Stimulated activated CD4-positive, alpha-beta T cell treated with anti-CD3 and anti-CD28 coated beads, Interleukin-1b, Interleukin-23, amount 100 ng/mL, for 48 hours (primary cell): ENCODE results near the gene ADIRF.
"Not testable (repeated sequence)": the region's sequence is repeated elsewhere in the genome, so short reads cannot be mapped to it uniquely, and the experiment has no call there.

Experiments
- DNase-seq: peaks from one replicate; pipeline ENCODE4 v3.0.0-alpha.2; 2020

ADIRF gene

DNA sequence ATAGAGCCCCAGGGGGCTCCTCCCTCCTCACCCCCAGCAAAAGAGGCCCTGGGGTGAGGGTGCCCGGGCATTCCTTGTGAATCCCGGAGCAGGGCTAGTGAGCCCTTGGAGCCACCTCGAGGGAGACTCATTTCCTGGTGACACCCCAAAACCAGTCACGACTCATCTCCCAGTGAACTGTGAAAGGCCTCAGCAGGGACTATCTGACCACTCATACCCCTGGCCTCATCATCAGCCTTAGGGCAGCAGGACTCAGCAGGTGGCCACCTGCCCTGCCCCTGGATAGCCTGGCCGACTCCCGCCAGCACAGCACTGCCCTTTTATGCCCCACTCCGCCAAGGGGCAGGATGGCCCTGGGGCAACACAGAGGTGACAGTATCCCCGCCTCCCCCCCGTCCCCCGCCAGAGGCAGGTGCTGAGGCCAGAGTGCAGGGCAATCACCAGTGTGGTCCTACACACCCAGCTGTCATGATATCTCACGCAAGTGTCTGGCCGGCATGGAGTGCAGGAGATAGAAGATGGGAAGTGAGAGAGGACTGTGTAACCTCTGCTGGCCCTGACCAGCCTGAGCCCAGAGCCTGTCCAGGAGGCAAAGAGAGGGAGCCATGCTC is 6.7 kb upstream of the ADIRF start:
- DNase-seq: no peak

DNA sequence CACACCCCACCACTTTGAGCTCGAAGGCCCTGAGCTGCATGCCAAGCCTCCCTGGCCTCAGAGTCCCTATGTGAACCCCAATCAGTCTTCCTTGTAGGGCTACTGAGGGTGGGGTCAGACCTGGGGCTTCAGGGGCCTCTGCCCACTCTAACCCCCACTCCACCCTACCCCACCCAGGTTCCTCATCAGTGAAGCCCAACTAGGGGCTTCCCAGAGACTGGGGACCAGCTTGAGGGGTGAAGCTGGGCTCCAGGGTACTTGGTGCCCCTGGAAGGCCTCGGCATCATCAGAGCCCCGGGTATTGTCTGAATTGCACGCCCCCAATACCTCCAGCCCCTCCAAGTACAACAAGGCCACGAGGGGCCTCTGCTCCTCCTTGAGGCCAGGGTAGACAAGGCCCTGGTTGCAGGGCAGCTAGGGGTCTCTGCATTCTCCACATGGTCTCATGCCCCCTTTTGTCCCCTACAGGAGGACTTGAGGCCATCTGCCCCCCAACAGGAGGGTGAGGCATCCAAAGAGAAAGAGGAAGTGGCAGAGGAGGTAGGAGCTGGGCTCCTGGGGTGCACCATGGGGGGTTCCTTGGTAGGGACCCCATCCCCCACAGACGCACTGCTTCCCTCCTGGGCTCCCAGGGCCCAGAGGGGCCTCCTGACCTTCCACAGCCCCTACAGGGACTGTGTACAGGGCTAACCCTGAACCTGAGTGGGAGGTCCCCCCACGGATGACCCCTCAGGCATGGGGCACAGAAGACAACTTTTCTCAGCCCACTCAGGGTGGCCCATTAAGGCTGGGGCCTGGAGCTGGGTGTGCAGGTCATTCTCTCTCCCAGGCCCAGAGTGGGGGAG is 5.9 kb upstream of the ADIRF start:
- no peak for DNase-seq

DNA sequence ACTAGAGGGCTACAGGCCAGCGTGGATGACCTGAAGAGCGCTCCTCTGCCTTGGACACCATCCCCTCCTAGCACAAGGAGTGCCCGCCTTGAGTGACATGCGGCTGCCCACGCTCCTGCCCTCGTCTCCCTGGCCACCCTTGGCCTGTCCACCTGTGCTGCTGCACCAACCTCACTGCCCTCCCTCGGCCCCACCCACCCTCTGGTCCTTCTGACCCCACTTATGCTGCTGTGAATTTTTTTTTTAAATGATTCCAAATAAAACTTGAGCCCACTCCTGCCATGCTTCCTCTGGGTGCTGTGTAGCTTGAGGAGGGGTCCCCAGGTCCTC is 5.3 kb upstream of the ADIRF start:
- no peak for DNase-seq

DNA sequence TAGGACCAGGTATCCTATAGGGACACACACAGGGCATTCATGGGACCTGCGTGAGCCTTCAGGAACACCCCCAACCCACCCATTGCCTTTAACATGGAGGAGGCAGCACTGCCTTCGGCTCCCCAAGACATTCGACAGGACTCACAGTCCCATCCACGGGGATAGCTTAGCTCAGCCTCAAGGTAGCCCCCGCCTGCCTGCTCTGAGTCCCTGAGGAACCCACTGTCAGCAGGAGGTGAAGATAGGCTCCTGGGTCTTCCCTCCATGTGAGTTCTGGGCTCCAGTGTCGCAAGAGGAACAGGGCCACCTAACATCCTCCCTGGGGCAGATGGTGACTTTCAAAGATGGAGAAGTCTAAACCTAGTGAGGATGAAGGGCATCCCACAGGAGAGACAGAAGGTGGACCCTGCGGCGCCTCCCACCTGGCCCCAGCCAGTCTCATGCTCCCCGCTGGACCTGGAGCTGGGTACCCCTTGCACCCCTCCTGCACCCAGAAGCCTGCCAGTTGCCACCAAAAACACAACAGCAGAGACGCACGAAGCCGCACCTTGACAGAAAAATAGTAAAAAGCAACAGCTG is 4.9 kb upstream of the ADIRF start:
- DNase-seq: no peak

DNA sequence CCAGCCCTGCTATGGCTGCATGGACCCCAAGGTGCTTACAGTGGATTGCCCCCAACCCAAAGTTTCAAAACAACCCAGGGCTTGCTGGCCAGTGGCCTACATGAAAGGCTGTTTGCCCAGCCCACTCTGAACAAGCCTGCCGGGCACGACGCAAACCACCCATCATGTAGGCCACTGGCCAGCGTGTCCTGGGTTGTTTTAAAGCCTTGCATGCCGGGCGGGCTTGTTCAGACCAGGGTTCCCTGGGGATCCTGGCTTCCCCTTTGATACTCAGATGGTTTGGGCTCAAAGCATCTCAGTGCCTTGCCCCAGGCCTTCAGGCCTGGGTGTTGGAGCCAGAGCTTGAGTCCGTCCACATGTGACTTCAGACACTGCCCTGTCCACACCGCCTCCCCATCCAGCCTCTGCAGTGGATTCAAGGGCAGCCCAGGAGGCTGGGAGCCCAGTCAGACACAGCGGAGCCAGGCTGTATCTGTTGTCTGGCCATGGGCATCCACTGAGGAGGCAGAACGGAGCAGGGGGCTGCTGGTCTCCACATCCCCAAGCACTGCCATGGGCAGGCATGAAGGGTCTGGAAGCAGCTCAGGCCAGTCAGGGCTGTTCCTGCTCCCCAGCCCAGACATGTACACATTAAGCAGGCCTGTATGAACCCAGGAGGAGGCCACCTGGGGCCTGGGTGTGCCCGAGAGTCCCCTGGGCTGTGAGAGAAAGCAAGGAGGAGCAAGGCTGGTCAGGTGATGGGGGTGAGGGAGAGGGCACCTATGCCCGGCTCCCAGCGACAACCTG is 4.0 kb upstream of the ADIRF start:
- DNase-seq: no peak

DNA sequence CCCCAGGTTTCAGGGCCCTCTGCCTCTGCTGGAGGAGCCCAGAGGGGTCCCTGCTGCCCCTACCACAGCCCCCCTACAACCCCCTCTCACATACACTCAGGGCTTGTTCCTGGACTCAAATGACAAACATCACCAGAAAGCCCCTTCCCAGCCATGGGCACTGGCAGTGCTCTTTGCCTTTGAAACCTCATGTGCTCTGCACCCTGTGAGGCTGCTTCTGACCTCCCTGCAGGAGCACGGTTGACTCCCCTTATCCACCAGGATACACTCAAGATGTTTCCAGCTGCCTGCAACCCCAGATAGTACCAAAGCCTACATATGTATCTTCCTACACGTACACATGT is 3.5 kb upstream of the ADIRF start:
- no peak for DNase-seq

DNA sequence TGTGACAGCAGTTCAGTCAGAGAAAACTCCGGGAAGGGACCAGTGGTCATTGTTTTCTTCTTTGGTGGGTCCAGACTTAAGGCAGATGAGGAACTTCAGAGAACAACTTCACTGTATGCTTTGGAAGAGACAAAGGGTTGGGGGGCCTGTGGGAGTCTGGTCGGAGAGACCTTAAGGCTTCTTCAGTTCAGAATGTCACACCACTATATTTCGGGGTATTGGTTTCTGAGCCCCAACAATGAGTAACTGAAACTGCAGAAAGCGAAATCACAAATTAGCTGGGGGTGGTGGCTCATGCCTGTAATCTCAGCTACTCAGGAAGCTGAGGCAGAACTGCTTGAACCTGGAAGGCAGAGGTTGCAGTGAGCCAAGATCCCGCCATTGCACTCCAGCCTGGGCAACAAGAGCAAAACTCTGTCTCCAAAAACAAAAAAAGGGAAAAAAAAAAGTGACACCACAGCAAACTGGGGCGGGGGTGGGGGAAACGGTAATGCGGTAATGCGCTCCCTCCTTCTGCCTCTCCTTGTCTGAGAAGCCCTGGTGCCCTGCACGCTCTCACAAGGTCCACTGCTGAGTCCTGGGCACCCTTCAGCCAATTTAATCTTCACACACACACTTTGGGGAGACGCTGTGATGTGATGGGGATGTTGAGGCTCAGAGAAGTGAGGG is 2.2 kb upstream of the ADIRF start:
- peak; percentile 32 for DNase-seq

DNA sequence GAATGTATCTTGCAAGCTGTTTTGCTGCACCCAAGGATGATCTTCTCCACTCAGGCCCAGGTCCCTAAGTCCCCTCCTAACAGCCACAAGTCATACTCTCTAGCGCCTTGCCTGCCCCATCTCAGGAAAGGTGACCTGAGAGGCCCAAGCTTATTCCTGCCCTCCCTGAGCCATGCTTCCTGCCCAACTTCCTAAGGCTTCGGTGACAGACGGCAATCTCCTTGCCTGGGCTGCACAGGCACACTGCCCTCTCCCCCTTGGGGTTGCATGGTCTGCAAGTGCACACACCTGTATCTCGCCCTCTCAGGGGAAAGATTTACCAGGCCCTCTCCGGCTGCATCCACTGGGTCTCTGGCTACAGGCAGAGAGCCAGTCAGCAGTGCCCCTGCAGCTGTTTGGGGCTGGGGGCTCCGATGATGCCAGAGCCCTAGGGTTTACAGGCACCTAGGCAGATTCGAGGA is 771 bp upstream of the ADIRF start:
- no peak for DNase-seq

DNA sequence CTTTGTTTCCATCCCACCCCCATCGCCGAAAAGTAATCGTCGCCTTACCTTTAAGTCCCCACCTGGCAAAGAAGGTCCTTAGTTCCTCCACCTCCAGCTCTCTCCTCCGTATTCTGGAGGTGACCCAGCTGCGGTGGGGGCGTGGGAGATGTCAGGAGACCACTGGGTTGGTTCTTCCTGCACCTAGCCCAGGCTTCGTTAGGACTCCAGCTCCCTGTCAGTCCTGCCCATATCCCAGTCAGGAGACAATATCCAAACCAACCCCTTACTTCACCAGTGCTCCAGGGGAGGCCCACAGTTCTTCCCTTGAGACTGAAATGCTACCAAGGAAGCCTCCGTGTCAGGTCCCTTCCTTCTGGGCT is 693 bp downstream of the ADIRF start:
- DNase-seq: no peak

DNA sequence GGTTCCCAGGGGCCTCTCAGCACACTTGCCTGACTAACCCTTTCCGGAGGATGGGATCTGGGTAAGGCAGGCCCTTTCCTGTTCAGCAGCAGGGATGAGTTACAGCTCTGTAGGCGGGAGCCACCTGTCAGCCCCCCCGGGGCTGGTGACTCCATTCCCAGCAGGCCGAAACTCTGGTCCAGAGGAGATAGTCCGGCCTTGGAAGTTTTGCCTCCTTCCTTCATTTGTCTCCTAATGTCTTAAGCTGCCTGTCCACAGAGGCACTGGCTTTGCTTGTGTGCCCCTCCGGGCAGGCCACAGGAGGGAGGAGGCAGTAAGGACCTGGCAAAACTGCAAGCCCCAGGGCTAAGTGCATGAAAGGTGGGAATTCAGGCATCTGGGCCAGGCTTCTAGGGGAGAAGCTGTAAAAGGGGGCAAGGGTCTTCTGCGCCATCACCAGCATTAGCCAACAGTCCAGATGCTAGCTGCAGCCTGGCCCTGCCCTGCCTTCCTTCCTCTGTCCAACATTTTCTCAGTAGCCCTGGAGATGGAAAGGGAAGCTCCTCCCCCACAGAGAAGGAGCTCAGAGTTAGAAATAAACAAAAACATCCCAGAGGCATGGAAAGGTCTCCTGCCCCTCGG is 1.2 kb downstream of the ADIRF start:
- no peak for DNase-seq

DNA sequence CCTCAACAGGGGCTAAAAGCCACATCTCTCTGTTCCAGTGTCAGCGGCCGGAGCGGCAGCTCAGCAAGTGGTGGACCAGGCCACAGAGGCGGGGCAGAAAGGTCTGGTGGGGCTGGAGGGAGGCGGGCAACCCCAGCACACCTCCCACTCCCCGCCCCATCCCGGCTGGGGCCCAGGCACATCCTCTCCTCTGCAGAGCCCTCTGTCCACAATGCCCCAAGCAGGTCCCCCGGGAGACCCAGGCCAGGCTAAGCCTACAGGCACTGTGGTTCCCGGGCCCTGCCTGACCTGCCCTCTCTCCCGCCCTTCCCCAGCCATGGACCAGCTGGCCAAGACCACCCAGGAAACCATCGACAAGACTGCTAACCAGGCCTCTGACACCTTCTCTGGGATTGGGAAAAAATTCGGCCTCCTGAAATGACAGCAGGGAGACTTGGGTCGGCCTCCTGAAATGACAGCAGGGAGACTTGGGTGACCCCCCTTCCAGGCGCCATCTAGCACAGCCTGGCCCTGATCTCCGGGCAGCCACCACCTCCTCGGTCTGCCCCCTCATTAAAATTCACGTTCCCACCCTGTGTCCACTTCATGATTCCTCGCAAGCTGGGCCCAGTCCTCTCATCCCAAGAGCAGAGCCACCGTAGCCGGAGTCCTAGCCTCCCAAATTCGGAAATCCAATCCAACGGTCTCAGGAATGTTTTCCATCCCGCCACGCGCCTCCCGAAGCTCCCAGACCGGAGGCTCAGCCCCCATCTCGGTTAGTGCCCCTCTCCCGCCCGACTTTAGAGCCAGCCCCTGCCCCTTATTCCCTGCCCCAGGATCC is 2.1 kb downstream of the ADIRF start:
- DNase-seq: no peak

DNA sequence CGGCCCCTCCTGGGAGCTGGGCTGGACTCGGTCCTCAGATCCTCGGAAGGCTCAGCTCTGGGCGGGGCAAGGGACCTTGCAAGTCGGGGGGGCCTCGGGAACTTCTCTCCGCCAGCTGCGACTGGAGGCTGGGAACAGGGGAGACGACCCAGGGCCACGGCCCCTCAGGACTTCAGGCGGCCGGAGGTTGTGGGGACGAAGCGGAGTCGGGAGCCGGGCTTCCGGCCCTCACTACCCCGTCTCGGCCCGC is 2.6 kb downstream of the ADIRF start:
- DNase-seq: no peak

DNA sequence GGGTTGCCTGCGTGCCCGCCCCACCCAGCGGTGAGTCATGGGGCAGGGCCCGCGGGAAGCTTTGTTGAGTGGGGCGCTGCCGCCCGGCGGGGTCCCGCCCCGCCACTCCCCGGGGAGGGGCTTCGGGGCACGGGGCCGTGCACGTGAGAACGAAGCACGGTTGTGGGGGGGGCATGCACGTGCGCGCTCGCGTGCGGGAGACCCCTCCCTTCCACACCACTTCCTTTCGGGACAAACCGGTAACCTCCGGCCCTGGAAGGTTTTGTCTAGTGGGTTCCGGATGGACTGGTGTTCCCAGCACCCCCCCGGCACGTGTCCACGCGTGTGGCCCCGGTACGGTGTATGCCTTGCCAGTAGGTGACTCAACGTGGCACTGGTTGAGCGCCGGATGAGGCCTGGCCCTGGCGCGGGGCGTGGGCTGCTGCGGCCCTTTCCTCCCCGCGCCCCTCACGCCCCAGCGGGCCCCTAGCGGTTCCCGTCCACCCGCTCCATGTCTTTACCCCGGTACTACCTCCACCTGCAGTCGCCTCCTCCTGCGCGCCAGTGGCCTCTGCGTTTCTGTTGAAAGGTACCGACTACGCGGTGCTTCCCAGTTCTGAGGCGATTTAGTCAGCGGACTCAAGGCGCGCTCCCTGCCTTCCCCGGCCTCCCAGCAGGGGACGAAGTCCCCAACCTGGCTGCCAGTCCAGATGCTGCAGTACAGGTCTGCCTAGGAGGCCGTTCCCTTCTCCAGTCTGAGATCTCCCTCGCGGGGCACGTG is 3.1 kb downstream of the ADIRF start:
- DNase-seq: peak; percentile 83

DNA sequence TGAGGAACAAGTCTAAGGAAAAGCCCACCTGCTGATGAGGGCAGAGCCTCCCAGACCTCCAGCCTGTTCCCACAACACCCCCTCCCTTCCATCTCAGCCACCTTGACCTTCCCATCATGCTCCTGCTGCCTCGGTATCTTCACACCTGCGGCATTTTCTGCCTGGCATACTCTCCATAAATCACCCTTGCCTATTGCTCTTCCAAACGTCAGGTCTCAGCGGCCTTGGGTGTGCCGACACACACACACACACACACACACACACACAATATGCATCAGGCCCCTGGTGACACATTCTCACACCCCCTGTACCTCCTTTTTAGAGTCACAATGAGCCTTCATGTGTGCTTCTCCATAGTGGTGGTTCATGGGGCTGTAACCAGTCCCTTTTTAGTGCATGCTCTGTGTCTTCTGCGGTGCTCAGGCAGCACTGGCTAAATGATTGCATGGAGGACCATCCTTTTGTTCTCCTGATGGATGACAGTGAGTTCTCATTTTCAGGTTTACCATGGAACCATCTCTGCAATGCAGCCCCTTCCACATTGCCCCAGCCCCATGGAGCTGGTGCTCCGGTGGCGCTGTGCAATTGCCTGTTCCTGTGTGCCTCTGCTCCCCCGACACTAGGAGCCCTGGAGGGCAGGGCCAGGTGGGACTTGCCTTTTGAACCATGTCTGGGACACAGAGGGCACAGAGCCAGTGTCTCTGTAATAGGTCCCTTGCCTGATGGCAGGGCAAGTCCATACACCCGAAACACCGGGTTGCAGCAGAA is 4.5 kb downstream of the ADIRF start:
- DNase-seq: no peak

DNA sequence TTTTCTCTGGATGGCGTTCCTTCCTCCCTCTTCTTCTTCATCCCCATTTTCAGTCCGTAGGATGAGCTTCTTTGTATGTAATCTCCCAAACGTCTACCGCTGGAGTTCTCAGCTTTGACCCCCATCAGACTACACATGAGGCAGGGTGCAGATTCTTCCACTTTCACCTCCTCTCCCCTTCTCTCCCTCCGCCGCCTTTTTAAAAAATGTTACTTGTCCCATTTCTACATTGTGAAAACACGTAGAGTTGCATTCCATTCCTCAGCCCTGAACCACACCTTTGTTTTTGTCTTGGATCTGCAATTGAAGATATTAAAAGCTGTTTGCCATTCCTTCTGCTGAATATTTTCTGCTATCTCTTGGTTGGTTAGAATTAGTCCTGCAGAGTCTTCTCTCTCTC is 6.2 kb downstream of the ADIRF start:
- DNase-seq: no peak

DNA sequence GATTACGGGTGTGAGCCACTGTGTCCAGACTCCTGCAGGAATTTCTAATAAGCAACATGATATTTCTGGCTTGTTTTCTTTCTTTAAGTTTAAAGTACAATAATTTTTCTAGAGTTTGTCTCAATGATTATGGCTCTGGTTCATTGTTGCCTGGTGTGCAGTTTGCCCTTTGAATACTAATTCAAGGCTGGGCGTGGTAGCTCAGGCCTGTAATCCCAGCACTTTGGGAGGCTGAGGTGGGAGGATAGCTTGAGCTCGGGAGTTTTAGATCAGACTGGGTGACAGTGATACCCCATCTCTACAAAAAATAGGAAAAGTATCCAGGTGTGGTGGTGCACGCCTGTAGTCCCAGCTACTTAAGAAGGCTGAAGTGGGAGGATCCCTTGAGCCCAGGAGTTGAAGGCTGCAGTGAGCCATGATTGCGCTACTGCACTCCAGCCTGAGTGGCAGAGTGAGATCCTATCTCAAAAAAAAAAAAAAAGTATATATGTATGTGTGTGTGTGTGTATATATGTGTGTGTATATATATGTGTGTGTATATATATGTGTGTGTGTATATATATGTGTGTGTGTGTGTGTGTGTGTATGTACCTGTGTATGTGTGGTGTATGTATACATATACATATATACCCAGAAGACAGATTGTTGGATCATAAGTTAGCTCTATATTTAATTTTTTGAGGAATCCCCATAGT is 8.2 kb downstream of the ADIRF start:
- DNase-seq: no peak

DNA sequence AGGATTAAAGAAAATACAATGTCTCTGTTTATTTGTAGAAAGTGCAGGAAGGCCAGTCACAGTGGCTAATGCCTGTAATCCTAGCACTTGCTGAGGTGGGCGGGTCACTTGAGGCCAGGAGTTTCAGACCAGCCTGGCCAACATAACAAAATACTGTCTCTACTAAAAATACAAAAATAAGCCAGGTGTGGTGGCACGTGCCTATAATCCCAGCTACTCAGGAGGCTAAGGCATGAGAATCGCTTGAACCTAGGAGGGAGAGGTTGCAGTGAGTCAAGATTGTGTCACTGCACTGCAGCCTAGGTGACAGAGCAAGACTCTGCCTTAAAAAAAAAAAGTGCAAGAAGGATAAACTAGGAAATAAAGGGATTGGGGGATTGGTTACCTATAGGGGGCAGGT is 10.2 kb downstream of the ADIRF start:
- DNase-seq: not testable (repeated sequence)

DNA sequence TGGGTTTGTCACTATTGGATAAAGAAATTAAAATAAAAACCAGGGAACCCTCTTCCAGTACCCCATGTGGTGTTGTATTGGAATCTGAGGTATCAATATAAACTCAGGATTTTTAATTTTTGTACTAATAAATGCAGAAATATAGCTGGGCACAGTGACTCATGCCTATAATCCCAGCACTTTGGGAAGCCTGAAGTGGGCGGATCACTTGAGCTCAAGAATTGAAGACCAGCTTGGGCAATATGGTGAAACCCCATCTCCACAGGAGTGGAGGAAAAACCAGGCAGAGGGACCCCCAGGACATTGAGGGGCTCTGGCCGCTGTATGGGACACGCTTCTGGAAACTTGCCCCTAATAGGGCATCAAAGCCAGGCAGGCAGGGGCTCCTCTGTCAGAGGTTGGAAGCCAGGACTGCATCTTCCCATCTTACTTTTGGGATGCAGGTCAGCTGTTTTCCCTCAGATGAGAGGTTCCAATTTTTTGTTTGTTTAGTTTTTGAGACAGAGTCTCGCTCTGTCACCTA is 11.1 kb downstream of the ADIRF start:
- DNase-seq: no peak

DNA sequence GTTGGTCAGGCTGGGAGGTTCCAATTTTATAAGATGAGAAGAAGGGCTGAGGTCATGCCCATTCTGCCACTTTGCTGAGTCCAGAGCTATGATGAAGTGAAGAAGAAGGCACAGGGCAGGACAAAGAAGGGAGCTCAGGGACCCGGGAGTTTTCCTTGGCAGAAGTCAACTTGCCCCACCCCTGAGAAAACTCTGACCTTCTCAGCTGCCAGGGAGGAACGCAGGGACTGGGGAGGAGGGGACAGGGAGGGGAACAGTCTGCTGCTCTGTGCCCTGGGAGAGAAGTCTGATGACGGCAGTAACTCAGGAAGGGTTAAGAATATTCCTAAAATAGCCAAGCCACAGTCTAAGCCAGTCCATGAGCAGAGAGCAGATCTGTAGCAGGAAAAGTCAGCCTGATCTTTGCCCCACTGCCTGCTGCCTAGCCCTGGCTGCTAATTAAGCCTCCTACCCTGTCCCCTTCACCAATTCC is 11.7 kb downstream of the ADIRF start:
- DNase-seq: no peak

DNA sequence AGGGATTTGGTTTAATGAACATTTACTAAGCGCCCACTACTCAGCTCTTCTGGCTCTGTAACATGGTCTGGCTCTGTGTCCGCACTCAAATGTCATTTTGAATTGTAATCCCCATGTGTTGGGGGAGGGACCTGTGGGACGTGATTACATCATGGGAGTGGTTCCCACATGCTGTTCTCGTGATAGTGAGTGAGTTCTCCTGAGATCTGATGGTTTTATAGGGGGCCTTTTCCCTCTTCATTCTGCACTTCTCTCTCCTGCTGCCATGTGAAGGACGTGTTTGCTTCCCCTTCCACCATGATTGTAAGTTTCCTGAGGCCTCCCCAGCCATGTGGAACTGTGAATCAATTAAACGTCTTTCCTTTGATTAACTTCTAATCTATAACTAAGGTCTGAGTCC is 12.7 kb downstream of the ADIRF start:
- DNase-seq: not testable (repeated sequence)
